OCI-LY7 (cell line): ENCODE data around the gene CPZ. TPM values are rescaled to one million over a fixed set of nuclear protein-coding genes. Genes with fewer than 3 reads are reported as not detected.

ENCODE experiments used
- BruUV-seq: library from RNA; stranded (reverse); fragments of 400-500 nt; replicated peaks from 2 replicates; lab custom pipeline; 2021; lab: Mats Ljungman, UMichigan
- CTCF ChIA-PET: fragments of 300-600 bp; sonication (Branson Sonifier 250); formaldehyde crosslinking; loops from one replicate; lab custom pipeline; 2022; ENCODE audit warnings: antibody characterized with exemption; ENCODE audit not compliant: unreplicated experiment; lab: Charles Lee
- POLR2A ChIA-PET: fragments of 300-600 bp; sonication (Branson Sonifier 250); formaldehyde crosslinking; loops from one replicate; lab custom pipeline; 2022; ENCODE audit warnings: antibody characterized with exemption; lab: Charles Lee
- DNase-seq: peaks from one replicate; pipeline ENCODE4 v3.0.0-alpha.2; 2015; ENCODE audit warnings: low spot score
- H2AFZ ChIP-seq: fragments of 200-600 bp; sonication (generic), shearing (Covaris generic); 2 replicates; pipeline ENCODE4 v1.6.1; 2014; ENCODE audit warnings: mild to moderate bottlenecking, antibody characterized with exemption, low read length, moderate library complexity
- H3K27ac ChIP-seq: fragments of 200-600 bp; sonication (generic); 2 replicates; pipeline ENCODE4 v1.5.1; 2014; ENCODE audit warnings: mixed run types, low read depth, mild to moderate bottlenecking, moderate library complexity, low read length, inconsistent platforms; ENCODE audit not compliant: poor library complexity, severe bottlenecking
- H3K36me3 ChIP-seq: fragments of 200-600 bp; sonication (generic); 2 replicates; pipeline ENCODE4 v1.6.1; 2014; ENCODE audit warnings: mild to moderate bottlenecking, antibody characterized with exemption, low read length, moderate library complexity, mixed read lengths; ENCODE audit not compliant: insufficient read depth
- H3K4me1 ChIP-seq: fragments of 200-600 bp; sonication (generic); 2 replicates; pipeline ENCODE4 v1.5.1; 2014; ENCODE audit warnings: mild to moderate bottlenecking, low read length; ENCODE audit not compliant: insufficient read depth, poor library complexity, severe bottlenecking
- H3K4me2 ChIP-seq: fragments of 200-600 bp; sonication (generic); 2 replicates; pipeline ENCODE4 v1.6.1; 2014; ENCODE audit warnings: mild to moderate bottlenecking, low read length
- H3K4me3 ChIP-seq: fragments of 200-600 bp; sonication (generic); 2 replicates; pipeline ENCODE4 v1.5.1; 2014; ENCODE audit warnings: mild to moderate bottlenecking, low read depth, low read length; ENCODE audit not compliant: poor library complexity, severe bottlenecking
- H3K79me2 ChIP-seq: fragments of 200-600 bp; sonication (generic); 2 replicates; pipeline ENCODE4 v1.6.1; 2016; ENCODE audit warnings: low read depth, mild to moderate bottlenecking, low read length, moderate library complexity, mixed read lengths; ENCODE audit not compliant: insufficient read depth
- H3K9me2 ChIP-seq: fragments of 200-600 bp; sonication (generic); 2 replicates; pipeline ENCODE4 v1.6.1; 2016; ENCODE audit warnings: mild to moderate bottlenecking, low read length, mixed read lengths; ENCODE audit not compliant: insufficient read depth
- H3K9me3 ChIP-seq: fragments of 200-600 bp; sonication (generic); 2 replicates; pipeline ENCODE4 v1.6.1; 2014; ENCODE audit warnings: mild to moderate bottlenecking, mixed run types, low read length, mixed read lengths
- H4K20me1 ChIP-seq: fragments of 200-600 bp; sonication (generic); 2 replicates; pipeline ENCODE4 v1.6.1; 2014; ENCODE audit warnings: mild to moderate bottlenecking, antibody characterized with exemption, low read length, moderate library complexity, mixed read lengths; ENCODE audit not compliant: insufficient read depth
- CTCF ChIP-seq: fragments of 200-600 bp; sonication (generic); conservative IDR thresholded peaks from 2 replicates; pipeline ENCODE4 v1.5.1; 2014; ENCODE audit warnings: mild to moderate bottlenecking, antibody characterized with exemption, low read length, moderate library complexity, mixed read lengths
- EZH2phosphoT487 ChIP-seq: fragments of 200-600 bp; sonication (generic); IDR thresholded peaks from 2 replicates; pipeline ENCODE4 v1.6.1; 2018; ENCODE audit warnings: low read depth, borderline replicate concordance, mild to moderate bottlenecking, mixed run types, antibody characterized with exemption, low read length, moderate library complexity, mixed read lengths
- intact Hi-C: fragments of 100-400 bp; cut with micrococcal nuclease; formaldehyde crosslinking; loops from one replicate; pipeline ENCODE4 v1.10.0; 2022; ENCODE audit not compliant: unreplicated experiment
- total RNA-seq, 2 experiments: library from RNA; depleted of rRNA in 1 of 2; stranded (reverse); fragments of >200 nt in 1 of 2; shearing (Covaris generic) in 1 of 2; gene quantifications; 2 replicates each; pipeline ENCODE4 v1.2.3, GENCODE V29; 2014 to 2022

The CPZ gene
- total RNA-seq, 2 experiments from 2014 or later = not detected

- intact Hi-C loops = no loop called here
- H3K27ac ChIP-seq = no peak overlapping the region
- TF ChIP-seq CTCF = no peak
- H3K4me1 ChIP-seq = no peaks in the 10 kb centered on the region
- H3K4me3 ChIP-seq = no peak overlapping the region
- no peaks in the 10 kb centered on the region for H3K9me3 ChIP-seq
- no peaks in the 10 kb centered on the region for H3K9me2 ChIP-seq
- H3K36me3 ChIP-seq = no peaks in the 10 kb centered on the region
- H4K20me1 ChIP-seq = no peaks in the 10 kb centered on the region
- no peak overlapping the region for H2AFZ ChIP-seq
- ChIA-PET CTCF (no interaction called here), POLR2A (no interaction called here)
- no peak for DNase-seq
- no peak overlapping the region for H3K4me2 ChIP-seq
- H3K79me2 ChIP-seq = no peaks in the 10 kb centered on the region
- no TSS peak for BruUV-seq
Observed at GRCh38 chr4:8597791-8598190, 5.2 kb downstream of the CPZ start.

- Histone ChIP-seq H3K27ac (no peak overlapping the region), H3K9me3 (no peaks in the 10 kb centered on the region), H3K79me2 (no peaks in the 10 kb centered on the region), H2AFZ (no peak overlapping the region), H3K36me3 (no peaks in the 10 kb centered on the region), H3K4me3 (no peak overlapping the region), H4K20me1 (no peaks in the 10 kb centered on the region), H3K9me2 (no peaks in the 10 kb centered on the region), H3K4me1 (no peaks in the 10 kb centered on the region), H3K4me2 (no peak overlapping the region)
- TF ChIP-seq CTCF = no peak
- no peak for TF ChIP-seq EZH2phosphoT487
- no peak for DNase-seq
- CTCF ChIA-PET = no interaction called here
- POLR2A ChIA-PET = no interaction called here
- no TSS peak for BruUV-seq
- intact Hi-C loops = no loop called here
Observed at GRCh38 chr4:8598391-8599090, 6.0 kb downstream of the CPZ start.

- intact Hi-C loops = no loop called here
- H2AFZ ChIP-seq = no peak overlapping the region
- no peak overlapping the region for H3K4me3 ChIP-seq
- H3K36me3 ChIP-seq = no peaks in the 10 kb centered on the region
- H3K4me1 ChIP-seq = no peaks in the 10 kb centered on the region
- no TSS peak for BruUV-seq
- H4K20me1 ChIP-seq = no peaks in the 10 kb centered on the region
- DNase-seq = no peak
- no peaks in the 10 kb centered on the region for H3K9me2 ChIP-seq
- H3K79me2 ChIP-seq = no peaks in the 10 kb centered on the region
- POLR2A ChIA-PET = no interaction called here
- TF ChIP-seq CTCF = no peak
- TF ChIP-seq EZH2phosphoT487 = no peak
- no peak overlapping the region for H3K27ac ChIP-seq
- no peak overlapping the region for H3K4me2 ChIP-seq
- H3K9me3 ChIP-seq = no peaks in the 10 kb centered on the region
- CTCF ChIA-PET = no interaction called here
Observed at GRCh38 chr4:8599091-8599460, 6.5 kb downstream of the CPZ start.
